H1 (cell line): ENCODE data around the gene SMIM24. TPM values are rescaled to one million over a fixed set of nuclear protein-coding genes. Genes with fewer than 3 reads are reported as not detected.

Source experiments
- ASH2L ChIP-seq: fragments of 200-600, 300-600 bp; sonication (generic); IDR thresholded peaks from one replicate; pipeline ENCODE4 v1.7.1; 2017; ENCODE audit warnings: low read length
- GABPA ChIP-seq: IDR thresholded peaks from 2 replicates; pipeline ENCODE4 v1.6.1; 2011; ENCODE audit warnings: mild to moderate bottlenecking, low read length, moderate library complexity, borderline replicate concordance; ENCODE audit not compliant: insufficient read depth
- KDM5A ChIP-seq: fragments of 200-600 bp; IDR thresholded peaks from 2 replicates; pipeline ENCODE4 v1.7.1; 2012; ENCODE audit warnings: mild to moderate bottlenecking, low read length, inconsistent platforms, mixed read lengths
- MAFK ChIP-seq: IDR thresholded peaks from 2 replicates; pipeline ENCODE4 v1.6.1; 2012; ENCODE audit warnings: low read depth, mild to moderate bottlenecking, improper control_type of control experiment, low read length
- PHF8 ChIP-seq: fragments of 200-600 bp; sonication (generic); conservative IDR thresholded peaks from 2 replicates; pipeline ENCODE4 v1.7.1; 2012; ENCODE audit warnings: low read depth, mild to moderate bottlenecking, inconsistent platforms, low read length, moderate library complexity
- POLR2AphosphoS5 ChIP-seq: IDR thresholded peaks from 2 replicates; pipeline ENCODE4 v1.6.1; 2011; ENCODE audit warnings: low read depth, low read length
- RBBP5 ChIP-seq: IDR thresholded peaks from 2 replicates; pipeline ENCODE4 v1.7.1; 2012; ENCODE audit warnings: low read depth, mild to moderate bottlenecking, inconsistent platforms, low read length, moderate library complexity, borderline replicate concordance
- RFX5 ChIP-seq: IDR thresholded peaks from 2 replicates; pipeline ENCODE4 v1.6.1; 2011; ENCODE audit warnings: low read depth, low read length, improper control_type of control experiment, borderline replicate concordance
- SP4 ChIP-seq: IDR thresholded peaks from 2 replicates; pipeline ENCODE4 v1.6.1; 2012; ENCODE audit warnings: low read length, inconsistent platforms
- TBP ChIP-seq: IDR thresholded peaks from 2 replicates; pipeline ENCODE4 v1.6.1; 2011; ENCODE audit warnings: low read depth, low read length, improper control_type of control experiment
- polyA plus RNA-seq, 7 experiments: library from polyadenylated mRNA; depleted of rRNA in 3 of 7; stranded (reverse) in 5 of 7; unstranded in 2 of 7; fragments of >200 nt in 5 of 7; fragments of 200-250 nt in 2 of 7; gene quantifications; 1 replicate in 5 of 7; 2 replicates in 1 of 7; 4 replicates in 1 of 7; pipeline versions ENCODE4 v1.2.1 to v1.2.3, GENCODE V29; 2011 to 2013; ENCODE audit warnings: missing spikeins in 2 of 7, mixed read lengths in 2 of 7
- total RNA-seq: library from RNA; stranded (reverse); fragmentation: NEBNext Ultra II Directional; extraction: Animal tissue kit (Norgen Biotek cat#: 25700); gene quantifications from 2 replicates; pipeline ENCODE4 v1.2.1, GENCODE V29; 2021
- TF ChIP-seq, protein P1 (sequence below): fragments of 300-600 bp; sonication (generic); IDR thresholded peaks from 2 replicates; pipeline ENCODE4 v1.7.1; 2012; ENCODE audit warnings: low read length, moderate library complexity, mild to moderate bottlenecking, inconsistent platforms; ENCODE audit not compliant: insufficient replicate concordance

Gene SMIM24
- total and polyA plus RNA-seq, 2 of the 8 experiments (the other 6 are each of a cell fraction or from before 2014, with no cell fraction given): 3.8 to 4.5 TPM

DNA sequence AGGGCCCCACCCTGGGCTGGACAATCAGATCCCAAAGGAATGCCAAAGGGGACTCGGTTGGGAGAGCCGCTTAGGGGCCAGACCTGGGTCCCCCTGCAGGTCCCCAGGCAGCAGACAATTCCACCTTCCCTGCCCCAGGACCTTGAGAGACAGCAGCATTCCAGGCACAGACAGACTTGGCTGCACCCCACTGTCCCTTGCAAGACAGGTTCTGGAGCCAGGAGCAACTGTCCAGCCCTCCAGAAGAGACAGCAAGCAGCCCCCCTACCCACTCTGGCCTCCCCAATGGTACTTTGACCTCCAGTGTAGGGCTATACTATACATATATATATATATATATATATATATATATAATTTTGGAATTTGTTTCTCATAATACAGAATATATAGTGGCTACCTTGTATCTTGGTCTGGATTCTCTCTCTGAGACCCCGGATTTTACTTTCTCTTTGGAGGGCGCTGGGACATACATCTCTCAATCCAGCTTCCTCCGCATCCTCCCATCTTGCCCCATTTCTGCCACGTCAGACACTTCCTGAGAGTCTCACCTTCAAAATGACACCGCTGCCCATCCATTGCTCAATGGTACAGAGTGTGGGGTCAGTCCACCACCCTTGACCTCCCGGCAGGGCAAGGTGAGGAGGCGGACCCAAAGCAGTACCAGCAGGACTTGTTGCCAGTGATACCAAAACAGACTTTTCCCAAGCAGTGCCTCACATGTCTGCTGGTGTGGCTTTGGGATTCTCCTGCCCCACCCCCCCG is 12.7 kb downstream of the SMIM24 start (continued):
- TF ChIP-seq, protein P1, sequence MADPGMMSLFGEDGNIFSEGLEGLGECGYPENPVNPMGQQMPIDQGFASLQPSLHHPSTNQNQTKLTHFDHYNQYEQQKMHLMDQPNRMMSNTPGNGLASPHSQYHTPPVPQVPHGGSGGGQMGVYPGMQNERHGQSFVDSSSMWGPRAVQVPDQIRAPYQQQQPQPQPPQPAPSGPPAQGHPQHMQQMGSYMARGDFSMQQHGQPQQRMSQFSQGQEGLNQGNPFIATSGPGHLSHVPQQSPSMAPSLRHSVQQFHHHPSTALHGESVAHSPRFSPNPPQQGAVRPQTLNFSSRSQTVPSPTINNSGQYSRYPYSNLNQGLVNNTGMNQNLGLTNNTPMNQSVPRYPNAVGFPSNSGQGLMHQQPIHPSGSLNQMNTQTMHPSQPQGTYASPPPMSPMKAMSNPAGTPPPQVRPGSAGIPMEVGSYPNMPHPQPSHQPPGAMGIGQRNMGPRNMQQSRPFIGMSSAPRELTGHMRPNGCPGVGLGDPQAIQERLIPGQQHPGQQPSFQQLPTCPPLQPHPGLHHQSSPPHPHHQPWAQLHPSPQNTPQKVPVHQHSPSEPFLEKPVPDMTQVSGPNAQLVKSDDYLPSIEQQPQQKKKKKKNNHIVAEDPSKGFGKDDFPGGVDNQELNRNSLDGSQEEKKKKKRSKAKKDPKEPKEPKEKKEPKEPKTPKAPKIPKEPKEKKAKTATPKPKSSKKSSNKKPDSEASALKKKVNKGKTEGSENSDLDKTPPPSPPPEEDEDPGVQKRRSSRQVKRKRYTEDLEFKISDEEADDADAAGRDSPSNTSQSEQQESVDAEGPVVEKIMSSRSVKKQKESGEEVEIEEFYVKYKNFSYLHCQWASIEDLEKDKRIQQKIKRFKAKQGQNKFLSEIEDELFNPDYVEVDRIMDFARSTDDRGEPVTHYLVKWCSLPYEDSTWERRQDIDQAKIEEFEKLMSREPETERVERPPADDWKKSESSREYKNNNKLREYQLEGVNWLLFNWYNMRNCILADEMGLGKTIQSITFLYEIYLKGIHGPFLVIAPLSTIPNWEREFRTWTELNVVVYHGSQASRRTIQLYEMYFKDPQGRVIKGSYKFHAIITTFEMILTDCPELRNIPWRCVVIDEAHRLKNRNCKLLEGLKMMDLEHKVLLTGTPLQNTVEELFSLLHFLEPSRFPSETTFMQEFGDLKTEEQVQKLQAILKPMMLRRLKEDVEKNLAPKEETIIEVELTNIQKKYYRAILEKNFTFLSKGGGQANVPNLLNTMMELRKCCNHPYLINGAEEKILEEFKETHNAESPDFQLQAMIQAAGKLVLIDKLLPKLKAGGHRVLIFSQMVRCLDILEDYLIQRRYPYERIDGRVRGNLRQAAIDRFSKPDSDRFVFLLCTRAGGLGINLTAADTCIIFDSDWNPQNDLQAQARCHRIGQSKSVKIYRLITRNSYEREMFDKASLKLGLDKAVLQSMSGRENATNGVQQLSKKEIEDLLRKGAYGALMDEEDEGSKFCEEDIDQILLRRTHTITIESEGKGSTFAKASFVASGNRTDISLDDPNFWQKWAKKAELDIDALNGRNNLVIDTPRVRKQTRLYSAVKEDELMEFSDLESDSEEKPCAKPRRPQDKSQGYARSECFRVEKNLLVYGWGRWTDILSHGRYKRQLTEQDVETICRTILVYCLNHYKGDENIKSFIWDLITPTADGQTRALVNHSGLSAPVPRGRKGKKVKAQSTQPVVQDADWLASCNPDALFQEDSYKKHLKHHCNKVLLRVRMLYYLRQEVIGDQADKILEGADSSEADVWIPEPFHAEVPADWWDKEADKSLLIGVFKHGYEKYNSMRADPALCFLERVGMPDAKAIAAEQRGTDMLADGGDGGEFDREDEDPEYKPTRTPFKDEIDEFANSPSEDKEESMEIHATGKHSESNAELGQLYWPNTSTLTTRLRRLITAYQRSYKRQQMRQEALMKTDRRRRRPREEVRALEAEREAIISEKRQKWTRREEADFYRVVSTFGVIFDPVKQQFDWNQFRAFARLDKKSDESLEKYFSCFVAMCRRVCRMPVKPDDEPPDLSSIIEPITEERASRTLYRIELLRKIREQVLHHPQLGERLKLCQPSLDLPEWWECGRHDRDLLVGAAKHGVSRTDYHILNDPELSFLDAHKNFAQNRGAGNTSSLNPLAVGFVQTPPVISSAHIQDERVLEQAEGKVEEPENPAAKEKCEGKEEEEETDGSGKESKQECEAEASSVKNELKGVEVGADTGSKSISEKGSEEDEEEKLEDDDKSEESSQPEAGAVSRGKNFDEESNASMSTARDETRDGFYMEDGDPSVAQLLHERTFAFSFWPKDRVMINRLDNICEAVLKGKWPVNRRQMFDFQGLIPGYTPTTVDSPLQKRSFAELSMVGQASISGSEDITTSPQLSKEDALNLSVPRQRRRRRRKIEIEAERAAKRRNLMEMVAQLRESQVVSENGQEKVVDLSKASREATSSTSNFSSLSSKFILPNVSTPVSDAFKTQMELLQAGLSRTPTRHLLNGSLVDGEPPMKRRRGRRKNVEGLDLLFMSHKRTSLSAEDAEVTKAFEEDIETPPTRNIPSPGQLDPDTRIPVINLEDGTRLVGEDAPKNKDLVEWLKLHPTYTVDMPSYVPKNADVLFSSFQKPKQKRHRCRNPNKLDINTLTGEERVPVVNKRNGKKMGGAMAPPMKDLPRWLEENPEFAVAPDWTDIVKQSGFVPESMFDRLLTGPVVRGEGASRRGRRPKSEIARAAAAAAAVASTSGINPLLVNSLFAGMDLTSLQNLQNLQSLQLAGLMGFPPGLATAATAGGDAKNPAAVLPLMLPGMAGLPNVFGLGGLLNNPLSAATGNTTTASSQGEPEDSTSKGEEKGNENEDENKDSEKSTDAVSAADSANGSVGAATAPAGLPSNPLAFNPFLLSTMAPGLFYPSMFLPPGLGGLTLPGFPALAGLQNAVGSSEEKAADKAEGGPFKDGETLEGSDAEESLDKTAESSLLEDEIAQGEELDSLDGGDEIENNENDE: no peak
- no peak for TF ChIP-seq MAFK
- no peak for TF ChIP-seq SP4
- TF ChIP-seq ASH2L: no peak
- no peak for TF ChIP-seq KDM5A
- no peak for TF ChIP-seq TBP
- TF ChIP-seq RBBP5: no peak
- no peak for TF ChIP-seq RFX5
- TF ChIP-seq PHF8: no peak
- TF ChIP-seq POLR2AphosphoS5: no peak
- TF ChIP-seq GABPA: no peak
